Adipose tissue (tissue), 3 donors: ENCODE results near the gene MYO7B. TPM values are rescaled to one million over a fixed set of nuclear protein-coding genes. Genes with fewer than 3 reads are reported as not detected.

Experiments
- H3K27ac ChIP-seq: one replicate; pipeline ENCODE4 v1.5.1; 2013; ENCODE audit warnings: low read depth, low read length
- WGBS, 3 donors: extraction: QIAGEN DNeasy Blood & Tissue Kit; methylation state at CpG; one replicate each; pipeline ENCODE4 v1.1.7; 2013; 5-methylcytosine and 5-hydroxymethylcytosine counted together
- polyA plus RNA-seq, 3 donors: library from polyadenylated mRNA; stranded (reverse); fragments of 200-250 nt; gene quantifications; one replicate each; pipeline ENCODE4 v1.2.3, GENCODE V29; 2013
- donor health status: healthy with polysubstance abuse.
- donor health status: Bipolar disorder and iron deficiency.
- donor health status: healthy.

MYO7B gene
- polyA plus RNA-seq, 3 donors: 0.40 to 2.2 (median 2.1) TPM

GRCh38 chr2:127636248-127637235 lies 101.1 kb downstream of the MYO7B start:
- H3K27ac ChIP-seq: no peak overlapping the region
- WGBS, 3 donors: 90 to 93% (median 91%) methylated on average over 33 of the region's 33 CpGs

- H3K27ac ChIP-seq: no peak overlapping the region
- WGBS, 3 donors: 63 to 70% (median 66%) methylated on average over 13 of the region's 13 CpGs
These were observed 101.8 kb downstream of the MYO7B start for GRCh38 chr2:127637236-127637630.

GRCh38 chr2:127637725-127638252 lies 102.3 kb downstream of the MYO7B start:
- WGBS, 3 donors: 23 to 48% (median 26%) methylated on average over 8 of the region's 8 CpGs
- H3K27ac ChIP-seq: peak overlapping the region; percentile 92

- WGBS, 3 donors: 58 to 62% (median 58%) methylated on average over 23 of the region's 23 CpGs
- peak overlapping the region; percentile 92 for H3K27ac ChIP-seq
These were observed 103.1 kb downstream of the MYO7B start for GRCh38 chr2:127638361-127639110.

GRCh38 chr2:127639111-127639474 lies 103.6 kb downstream of the MYO7B start:
- 87 to 92% (median 90%) methylated on average over 13 of the region's 13 CpGs for WGBS, 3 donors
- no peak overlapping the region for H3K27ac ChIP-seq

GRCh38 chr2:127640082-127641072 lies 104.9 kb downstream of the MYO7B start:
- H3K27ac ChIP-seq: no peak overlapping the region

GRCh38 chr2:127641133-127641532 lies 105.7 kb downstream of the MYO7B start:
- 85 to 91% (median 88%) methylated on average over 6 of the region's 6 CpGs for WGBS, 3 donors

More at GRCh38 chr2:127640082-127641072, 104.9 kb downstream of the MYO7B start:
- WGBS, 3 donors: 81 to 87% (median 83%) methylated on average over 23 to 25 of the region's 25 CpGs

GRCh38 chr2:127641846-127642507 lies 106.5 kb downstream of the MYO7B start:
- no peak overlapping the region for H3K27ac ChIP-seq
- 60 to 72% (median 62%) methylated on average over 20 to 25 of the region's 25 CpGs for WGBS, 3 donors

More at GRCh38 chr2:127641133-127641532, 105.7 kb downstream of the MYO7B start:
- H3K27ac ChIP-seq: no peak overlapping the region

GRCh38 chr2:127642706-127643438 lies 107.4 kb downstream of the MYO7B start:
- H3K27ac ChIP-seq: no peak overlapping the region
- 79 to 87% (median 85%) methylated on average over 17 of the region's 17 CpGs for WGBS, 3 donors

GRCh38 chr2:127643439-127644065 lies 108.1 kb downstream of the MYO7B start:
- 91 to 96% (median 91%) methylated on average over 15 of the region's 15 CpGs for WGBS, 3 donors
- no peak overlapping the region for H3K27ac ChIP-seq

GRCh38 chr2:127644066-127645025 lies 108.9 kb downstream of the MYO7B start:
- WGBS, 3 donors: 87 to 90% (median 88%) methylated on average over 18 to 19 of the region's 19 CpGs
- H3K27ac ChIP-seq: no peak overlapping the region

GRCh38 chr2:127645026-127645394 lies 109.5 kb downstream of the MYO7B start:
- no peak overlapping the region for H3K27ac ChIP-seq
- WGBS, 3 donors: 65 to 88% (median 76%) methylated on average over 1 of the region's 1 CpG

- 66 to 88% (median 81%) methylated on average over 36 to 37 of the region's 37 CpGs for WGBS, 3 donors
- H3K27ac ChIP-seq: no peak within 1 kb of the TSS
These were observed 110.2 kb downstream of the MYO7B start, which contains the start of gene GPR17 for GRCh38 chr2:127645395-127646291. GPR17 (plus strand) TSS chr2:127646153; CDS start chr2:127650736, 4,583 bp downstream.
